Measurements from ENCODE around the gene FHOD1.

DNA sequence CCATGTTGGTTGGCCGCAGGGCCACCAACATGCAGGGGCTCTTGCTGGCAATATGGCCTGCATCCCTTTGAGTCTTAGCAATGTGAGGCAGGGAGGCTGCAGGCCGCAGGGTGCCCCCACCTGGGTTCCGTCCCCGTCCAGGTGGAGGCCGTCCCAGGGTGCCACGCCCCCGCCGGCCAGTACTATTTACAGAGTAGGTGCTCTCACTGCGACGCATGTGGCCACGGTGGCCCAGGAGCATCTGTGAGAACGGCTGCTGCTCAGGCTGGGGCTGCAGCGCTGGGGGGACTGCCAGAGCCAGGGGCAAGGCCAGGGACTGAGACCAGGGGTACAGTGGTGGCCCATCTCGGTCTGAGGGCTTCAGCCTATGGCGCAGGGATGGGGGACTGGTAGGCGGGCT lies 67.1 kb downstream of the FHOD1 start:
- TF ChIP-seq, protein P1, sequence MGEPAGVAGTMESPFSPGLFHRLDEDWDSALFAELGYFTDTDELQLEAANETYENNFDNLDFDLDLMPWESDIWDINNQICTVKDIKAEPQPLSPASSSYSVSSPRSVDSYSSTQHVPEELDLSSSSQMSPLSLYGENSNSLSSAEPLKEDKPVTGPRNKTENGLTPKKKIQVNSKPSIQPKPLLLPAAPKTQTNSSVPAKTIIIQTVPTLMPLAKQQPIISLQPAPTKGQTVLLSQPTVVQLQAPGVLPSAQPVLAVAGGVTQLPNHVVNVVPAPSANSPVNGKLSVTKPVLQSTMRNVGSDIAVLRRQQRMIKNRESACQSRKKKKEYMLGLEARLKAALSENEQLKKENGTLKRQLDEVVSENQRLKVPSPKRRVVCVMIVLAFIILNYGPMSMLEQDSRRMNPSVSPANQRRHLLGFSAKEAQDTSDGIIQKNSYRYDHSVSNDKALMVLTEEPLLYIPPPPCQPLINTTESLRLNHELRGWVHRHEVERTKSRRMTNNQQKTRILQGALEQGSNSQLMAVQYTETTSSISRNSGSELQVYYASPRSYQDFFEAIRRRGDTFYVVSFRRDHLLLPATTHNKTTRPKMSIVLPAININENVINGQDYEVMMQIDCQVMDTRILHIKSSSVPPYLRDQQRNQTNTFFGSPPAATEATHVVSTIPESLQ (CRISPR knock-in tag; IDR thresholded peaks at IDR 0.05): no peak
- TF ChIP-seq, protein P2, sequence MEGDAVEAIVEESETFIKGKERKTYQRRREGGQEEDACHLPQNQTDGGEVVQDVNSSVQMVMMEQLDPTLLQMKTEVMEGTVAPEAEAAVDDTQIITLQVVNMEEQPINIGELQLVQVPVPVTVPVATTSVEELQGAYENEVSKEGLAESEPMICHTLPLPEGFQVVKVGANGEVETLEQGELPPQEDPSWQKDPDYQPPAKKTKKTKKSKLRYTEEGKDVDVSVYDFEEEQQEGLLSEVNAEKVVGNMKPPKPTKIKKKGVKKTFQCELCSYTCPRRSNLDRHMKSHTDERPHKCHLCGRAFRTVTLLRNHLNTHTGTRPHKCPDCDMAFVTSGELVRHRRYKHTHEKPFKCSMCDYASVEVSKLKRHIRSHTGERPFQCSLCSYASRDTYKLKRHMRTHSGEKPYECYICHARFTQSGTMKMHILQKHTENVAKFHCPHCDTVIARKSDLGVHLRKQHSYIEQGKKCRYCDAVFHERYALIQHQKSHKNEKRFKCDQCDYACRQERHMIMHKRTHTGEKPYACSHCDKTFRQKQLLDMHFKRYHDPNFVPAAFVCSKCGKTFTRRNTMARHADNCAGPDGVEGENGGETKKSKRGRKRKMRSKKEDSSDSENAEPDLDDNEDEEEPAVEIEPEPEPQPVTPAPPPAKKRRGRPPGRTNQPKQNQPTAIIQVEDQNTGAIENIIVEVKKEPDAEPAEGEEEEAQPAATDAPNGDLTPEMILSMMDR (IDR thresholded peaks at IDR 0.05 in 2 of 3, conservative IDR thresholded peaks at IDR 0.05 in 1 of 3; ENCODE audit: insufficient read depth in 2 of 3, low read depth in 1 of 3, low read length in 3 of 3): no peak
- TF ChIP-seq MYC (IDR thresholded peaks at IDR 0.05; ENCODE audit: low read depth, low read length) (no peak), MYC (CRISPR knock-in tag; IDR thresholded peaks at IDR 0.05; ENCODE audit: borderline replicate concordance, low read depth) (no peak), EGR1 (conservative IDR thresholded peaks at IDR 0.05) (no peak), TAF1 (IDR thresholded peaks at IDR 0.05; ENCODE audit: control insufficient read depth, extremely low read depth, insufficient read depth, low read length, severe bottlenecking) (no peak), ZNF830 (CRISPR knock-in tag; IDR thresholded peaks at IDR 0.05) (no peak), NFYB (IDR thresholded peaks at IDR 0.05; ENCODE audit: extremely low read depth, insufficient read length) (no peak)
- TF ChIP-seq, protein P3, sequence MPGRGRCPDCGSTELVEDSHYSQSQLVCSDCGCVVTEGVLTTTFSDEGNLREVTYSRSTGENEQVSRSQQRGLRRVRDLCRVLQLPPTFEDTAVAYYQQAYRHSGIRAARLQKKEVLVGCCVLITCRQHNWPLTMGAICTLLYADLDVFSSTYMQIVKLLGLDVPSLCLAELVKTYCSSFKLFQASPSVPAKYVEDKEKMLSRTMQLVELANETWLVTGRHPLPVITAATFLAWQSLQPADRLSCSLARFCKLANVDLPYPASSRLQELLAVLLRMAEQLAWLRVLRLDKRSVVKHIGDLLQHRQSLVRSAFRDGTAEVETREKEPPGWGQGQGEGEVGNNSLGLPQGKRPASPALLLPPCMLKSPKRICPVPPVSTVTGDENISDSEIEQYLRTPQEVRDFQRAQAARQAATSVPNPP (IDR thresholded peaks at IDR 0.05; ENCODE audit: borderline replicate concordance, insufficient read depth, insufficient read length): no peak

Data from K562 (cell line).